NCI-H1105 treated with DMSO at 0.1 percent for 48 hours (cell line): ENCODE data around the gene MITF.

Experiments
- DNase-seq: peaks from one replicate; lab custom pipeline; 2025; lab: John Stamatoyannopoulos, UW

Gene MITF

DNA sequence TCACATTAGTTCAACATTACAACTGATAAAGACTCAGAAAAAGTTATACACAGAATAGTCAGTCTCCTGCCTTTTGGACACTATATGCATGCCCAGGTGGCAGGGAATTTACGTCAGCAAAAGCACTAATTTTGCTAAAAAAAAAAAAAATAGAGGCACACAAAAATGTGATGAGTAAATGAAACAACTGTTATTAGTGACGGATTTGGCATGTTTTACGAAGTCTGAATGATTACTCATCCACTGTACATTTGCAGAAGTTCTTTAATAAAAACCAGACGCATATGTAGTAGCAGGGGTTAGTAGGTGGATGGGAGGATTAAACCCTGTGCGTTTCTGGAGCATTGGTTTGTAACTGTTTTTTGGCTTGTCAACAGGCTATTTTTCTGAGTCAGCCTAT, 99.0 kb downstream of the MITF start:
- no peak for DNase-seq

DNA sequence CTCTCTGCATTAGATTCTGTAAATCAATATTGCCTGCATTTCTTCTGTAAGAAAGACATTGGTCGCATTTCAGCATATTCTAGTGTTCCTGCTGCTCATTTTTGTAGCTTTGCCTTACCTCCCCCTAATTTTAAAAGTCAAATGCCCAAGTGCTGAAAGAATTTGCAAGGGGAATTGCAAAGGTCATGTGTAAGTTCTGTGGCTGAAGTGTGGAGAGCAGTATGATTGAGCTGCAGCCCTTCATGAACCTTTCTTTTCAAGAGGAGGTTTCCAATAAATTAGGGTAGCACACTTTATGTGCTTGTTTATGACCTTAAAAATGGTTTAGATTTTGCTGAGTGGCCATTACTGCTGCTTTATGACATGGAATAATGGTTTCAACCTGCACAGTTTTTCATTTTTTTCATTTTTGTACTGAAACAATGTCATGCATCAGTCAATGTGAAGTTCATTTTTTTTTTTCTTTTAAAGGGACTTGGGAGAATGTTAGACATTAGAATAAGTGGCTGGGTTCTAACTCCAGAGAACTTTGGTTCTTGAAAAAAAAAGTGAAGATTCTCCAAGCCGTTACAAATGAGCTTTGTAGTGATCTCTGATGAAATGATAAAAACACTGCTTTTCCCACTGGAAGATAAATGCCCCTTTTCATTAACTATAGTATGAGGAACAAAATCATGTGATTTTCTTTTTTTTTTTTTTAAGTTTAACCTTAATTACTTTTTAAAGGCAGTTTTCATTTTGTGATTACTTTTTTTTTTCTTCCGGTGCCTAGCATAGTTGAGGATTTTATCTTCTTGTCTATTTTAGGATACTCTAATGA, 99.6 kb downstream of the MITF start:
- DNase-seq, result no peak

DNA sequence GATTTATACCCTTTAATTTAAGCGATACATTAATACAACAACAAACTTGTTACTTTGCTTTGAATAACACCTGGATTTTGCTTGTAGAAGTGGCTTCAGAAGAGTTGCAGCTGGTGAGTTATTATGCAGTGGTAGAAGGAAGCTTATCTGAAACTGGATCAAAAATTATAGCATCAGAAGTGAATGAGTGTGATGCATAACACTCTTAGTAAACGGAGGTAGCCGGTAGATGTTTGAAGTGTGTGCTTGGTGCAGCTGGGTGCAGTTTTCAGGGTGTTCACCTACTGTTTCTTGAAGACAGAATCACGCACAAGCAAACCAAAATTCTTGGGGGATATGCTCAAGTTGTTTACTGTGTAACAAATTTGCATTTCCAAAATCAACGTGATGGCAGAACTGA, 103.1 kb downstream of the MITF start:
- DNase-seq, result no peak

DNA sequence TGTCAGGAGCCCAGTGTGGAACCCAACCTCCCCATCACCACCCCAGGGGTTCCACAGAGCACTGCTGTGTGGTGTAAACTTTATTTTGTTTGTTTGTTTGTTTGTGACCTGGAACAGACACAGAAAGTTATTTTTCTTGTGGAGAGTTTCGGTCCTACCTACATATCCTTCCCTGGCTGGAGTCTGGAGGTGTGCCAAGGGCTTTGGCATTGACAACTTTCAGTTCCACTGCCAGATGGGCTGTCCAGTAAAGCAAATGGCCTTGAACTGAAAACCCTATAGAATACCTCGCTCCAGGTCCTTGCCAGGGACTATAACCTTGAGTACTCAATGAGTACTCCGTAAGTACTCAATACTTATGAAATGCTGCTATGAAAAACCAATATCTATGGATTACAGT, 103.5 kb downstream of the MITF start:
- no peak for DNase-seq

DNA sequence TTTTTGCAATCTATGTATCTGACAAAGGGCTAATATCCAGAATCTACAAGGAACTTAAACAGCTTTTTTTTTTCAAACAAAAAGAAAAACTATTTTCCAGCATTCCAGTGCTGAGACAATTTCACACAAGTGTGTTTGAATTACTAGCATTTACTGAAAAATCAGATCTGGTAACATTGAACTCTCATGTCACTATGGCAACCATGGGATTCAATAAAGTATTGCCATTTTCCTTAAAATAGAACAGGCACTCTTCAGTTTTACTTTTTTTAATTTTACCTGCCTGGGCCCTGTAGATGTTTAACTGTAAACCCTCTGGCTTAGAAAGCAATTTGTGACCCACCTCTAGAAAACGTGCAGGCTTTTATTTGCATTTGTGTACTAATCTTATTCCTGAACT, 105.4 kb downstream of the MITF start:
- DNase-seq, result no peak

DNA sequence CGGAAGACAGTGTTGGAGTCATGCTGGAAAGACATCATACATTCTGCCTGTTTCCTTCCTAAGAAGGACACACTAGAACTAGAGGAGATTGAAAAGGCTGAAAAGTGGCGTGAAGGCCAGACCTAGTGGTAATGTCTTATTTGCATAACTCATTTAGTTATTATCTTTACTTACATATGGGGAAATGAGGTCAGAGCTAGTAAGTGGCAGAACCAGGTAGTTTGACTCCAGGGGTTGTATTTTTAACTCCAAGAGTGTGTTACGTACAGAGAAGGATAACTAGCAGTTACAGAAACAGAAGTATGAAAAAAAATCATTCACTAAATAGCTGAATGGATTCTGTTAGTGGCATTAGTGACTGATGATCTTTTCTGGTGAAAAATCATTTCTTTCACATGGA, 108.0 kb downstream of the MITF start:
- DNase-seq, result no peak

DNA sequence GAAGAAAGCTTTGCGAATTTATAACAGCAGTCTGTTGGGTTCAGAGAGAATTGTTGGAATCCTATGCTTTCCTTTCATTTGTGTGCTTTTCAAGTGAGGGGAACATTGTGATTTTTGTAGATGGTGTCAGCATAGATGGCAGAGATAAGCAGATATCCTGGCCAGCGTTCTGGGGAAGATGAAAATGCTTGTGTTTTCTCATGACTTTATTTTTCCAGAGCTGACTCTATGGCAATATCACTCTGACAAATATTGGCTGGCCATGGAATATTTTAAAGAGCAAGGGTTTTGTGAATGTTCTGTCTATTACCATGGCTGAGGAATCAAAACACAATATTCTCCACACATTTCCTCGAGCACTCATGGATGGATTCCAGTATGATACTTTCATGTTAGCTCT, 108.8 kb downstream of the MITF start:
- no peak for DNase-seq

DNA sequence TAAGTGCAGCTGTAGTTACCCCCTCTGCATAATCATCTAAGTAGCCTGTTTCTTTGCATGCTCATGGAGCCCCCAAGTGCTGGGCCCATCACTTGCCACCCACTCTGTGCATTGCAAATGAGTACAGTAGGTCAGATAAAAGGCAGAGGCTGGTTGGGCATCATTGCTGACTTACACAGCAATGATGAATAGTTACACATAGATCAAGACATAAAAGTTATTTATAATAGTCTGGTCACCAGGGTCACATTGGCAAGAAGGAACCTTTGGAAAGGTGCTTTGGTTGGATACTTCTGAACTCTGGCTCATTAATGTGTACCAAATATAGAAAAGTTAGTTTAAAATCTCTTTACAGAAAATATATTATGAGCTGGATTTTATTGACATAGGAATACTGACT, 111.6 kb downstream of the MITF start:
- no peak for DNase-seq

DNA sequence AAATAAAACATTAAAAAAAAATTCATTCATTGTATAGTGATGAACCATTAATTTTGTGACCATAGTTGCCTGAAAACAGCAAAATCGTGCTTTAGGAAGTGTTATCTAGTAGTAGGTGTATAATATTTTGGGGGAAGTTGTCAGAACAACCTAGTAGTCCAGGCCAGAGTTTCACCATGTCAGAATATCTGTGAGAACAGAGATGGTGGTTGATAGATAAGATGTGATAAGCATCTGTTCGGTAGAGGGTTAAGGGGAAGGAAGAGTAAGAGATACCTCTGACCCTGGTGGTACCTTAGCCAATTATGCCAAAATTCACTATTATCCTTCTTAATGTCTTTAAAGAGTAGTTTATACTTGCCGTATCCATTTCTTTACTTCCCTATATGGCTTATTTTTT, 113.8 kb downstream of the MITF start:
- no peak for DNase-seq

DNA sequence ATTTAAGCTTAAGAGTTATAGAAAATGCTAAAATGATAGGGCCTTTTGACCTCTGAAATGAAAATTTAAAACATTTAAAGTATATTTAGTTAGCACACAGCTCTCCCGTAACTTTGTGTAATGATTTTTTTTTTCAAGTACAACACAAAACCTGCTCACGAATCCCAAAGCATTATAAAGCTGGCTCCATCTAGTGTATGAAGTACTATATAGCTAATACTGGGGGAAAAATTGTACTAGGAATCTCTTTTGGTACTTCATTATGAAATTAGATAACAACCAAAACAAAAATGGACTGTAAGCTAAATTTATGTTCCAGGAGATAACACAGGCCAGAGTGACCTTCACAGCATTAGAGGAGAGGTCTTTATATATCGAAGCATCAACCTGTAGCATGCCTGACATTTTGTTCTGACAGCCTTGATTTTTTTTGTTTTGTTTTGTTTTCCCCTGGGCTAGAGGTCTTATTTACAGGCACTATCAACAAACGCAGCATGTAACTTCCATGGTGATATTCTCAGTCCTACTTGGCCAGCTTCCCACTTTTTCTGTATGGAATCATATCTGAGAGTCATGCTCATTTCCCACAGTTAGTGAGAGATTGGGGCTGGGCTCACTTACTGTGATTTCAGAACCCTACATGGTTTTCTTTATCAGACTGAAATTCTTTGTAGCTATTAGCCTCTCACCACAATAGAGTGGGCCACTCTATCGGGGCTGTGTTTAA, 116.3 kb downstream of the MITF start:
- no peak for DNase-seq

DNA sequence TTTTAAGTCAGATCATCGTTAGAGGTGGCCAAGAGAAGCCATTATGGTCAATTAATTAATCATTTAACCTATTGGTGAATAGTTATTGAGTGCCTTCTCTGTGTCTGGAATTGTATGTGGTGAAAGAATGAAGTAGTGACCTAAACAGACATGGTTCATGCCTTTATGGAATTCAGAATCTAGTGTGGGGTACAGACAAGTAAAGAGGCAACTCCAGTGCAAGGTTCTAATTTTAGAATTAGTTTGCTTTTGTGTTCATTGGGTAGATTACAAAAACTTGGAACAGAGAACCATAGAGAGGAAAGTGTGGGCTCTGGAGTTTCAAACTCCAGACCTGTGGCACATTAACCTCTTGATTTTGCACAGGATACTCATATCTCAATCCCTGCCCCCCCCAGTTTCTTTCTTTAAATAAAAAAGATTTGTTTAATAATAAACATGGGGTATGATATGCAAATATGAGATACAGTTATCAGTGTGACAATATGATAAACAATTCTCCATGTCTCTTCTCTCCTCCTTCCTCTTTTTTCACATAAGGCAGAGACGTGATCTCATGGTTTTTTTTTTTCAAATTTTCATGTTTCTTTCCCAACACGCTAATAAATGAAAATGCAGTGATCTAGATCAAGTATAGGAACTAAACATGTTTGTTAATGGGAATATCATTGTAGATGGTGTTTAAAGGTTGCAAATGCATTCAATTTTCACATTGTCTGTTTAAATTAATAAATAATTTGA, 117.9 kb downstream of the MITF start:
- no peak for DNase-seq

DNA sequence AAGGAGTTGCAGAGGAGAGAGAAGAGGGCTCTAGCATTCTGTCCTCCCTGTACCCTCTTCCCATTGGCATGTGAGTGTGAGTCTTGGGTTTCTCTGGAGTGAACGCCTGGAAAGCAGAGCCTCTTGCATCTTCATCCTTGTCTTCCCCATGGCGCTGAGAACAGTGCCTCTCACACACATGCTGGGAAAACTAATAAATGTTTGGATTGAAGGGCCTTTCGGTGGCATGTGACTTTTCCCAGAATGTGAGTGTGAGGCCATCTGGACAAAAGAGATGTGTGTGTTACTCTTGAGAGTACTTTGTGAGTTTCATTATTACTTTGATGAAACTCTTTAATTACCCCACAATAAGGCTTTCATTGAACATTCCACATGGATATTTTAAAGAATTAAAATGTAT, 122.3 kb downstream of the MITF start:
- no peak for DNase-seq

DNA sequence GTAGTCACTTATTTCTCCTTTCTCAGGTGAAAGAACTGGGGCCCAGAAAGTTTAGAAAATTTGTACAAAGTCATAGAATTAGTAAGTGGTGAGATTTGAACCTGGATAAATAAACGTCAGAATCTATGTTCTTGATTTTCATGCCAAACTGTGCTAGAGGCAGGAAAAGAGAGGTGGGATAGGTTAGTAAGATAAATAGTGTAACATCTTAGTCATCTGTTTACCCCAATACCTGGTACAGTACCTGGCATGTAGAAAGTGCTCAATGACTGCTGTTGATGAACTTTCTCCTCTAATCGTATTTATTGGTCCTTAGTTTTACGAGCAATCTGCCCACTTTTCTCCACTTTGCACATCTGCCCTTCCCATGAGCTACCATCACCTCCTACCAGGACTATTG, 124.9 kb downstream of the MITF start:
- no peak for DNase-seq

DNA sequence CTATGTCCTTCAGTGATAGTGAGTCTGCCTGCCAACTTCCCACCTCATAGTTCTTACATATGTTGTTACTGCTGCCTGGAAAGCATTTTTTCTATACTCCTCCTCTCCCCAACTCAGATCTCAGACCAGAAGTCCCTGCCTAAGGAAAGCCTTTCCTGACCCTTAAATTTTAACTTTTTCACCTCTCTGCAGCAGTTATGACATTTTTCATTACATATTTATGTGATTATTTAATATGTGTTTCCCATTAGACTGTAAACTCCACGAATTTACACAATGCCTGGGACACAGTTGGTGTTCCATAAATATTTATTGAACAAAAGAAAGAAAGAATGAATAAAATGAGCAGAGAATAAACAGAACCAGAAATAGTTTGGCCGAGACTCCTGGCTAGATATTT, 125.5 kb downstream of the MITF start:
- DNase-seq, result no peak

DNA sequence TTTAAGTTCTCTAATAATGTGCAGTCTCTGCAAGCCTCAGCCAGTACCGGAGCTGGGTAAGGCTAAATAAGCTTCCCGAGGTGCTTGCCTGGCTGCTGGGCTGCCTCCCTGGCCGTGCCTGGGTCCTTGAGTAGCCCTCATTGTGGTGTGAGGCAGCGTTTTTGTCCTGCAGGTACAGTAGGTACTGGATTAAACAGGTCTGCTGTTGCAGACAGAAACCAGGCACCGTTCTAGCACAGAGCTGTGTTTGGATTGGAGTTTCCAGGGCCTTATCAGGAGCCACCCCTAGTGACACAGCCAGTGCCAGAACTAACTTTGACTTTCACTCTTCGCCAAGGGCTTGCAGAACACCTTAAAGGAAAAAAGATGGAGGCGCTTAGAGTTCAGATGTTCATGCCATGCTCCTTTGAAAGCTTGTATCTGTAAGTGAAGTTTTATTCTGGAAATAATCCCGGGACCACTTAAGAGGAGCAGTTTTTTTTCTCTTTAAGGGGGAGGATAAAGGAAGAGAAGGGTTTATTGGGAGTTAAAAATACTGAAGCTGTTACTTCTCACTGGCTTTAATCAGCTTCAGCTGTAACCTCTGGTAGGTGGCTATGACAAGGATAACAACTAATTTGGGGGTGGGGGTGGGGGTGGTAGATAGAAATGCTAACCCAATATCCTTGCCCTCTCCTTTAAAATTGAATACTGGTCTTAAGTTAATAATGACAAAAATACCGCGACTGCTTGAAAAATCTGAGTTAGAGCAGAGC, 126.8 kb downstream of the MITF start:
- no peak for DNase-seq

DNA sequence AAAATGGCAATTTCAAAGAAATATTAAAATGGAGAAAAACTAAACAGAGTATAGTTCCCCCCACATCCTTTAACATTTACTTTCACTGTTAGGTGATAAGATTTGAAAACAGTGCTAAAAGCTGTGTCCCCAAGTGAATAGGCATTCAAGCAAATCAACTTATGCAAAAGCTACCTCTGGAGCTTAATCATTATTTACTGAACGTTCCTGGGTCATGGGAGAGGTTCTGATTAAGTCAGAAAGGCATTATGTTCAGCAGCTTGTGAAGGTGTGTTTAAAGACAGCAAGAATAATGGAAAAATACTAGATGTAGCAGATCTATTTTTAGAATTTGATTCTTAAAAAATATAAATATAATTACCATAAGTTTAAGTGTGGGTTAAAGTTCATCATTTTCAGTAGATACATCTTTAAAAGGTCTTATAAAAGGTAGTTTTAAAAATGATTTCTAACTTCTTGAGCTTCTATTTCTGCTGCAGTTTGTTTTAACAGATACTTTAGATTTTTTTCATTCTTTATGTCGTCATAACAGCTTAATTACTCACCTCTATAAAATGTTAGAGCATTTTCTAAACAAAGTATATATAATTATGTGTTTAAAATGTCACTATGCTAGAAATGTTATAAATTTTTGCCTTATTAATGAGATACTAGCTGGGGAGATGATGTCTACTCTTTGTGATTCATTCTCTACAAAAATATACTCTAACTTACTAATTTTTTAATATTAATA, 127.9 kb downstream of the MITF start:
- no peak for DNase-seq

DNA sequence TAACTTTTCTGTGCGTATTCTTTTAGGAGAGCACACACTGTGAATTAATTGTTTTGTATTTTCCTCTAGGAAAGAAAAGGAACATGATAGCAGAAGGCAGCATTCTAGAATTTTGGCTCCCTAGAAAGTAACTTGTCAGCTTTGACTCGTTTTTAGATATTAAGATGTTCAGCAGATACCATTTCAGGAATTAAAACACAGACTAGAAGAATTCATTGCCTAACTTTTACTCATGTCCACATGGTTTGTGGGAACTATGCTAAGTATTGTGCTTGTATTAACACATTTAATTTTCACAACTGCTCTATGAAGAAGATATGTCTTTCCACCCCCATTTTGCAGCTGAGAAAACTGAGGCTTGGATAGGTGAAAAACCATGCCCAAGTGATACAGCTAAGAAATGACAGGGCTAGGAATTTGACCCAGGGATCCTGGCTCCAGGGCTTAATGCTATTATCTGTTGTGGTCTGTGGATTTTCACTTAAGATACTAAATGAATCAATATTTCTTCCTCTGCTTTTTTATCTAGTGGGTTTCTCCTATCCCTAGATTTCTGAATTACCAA, 128.8 kb downstream of the MITF start:
- DNase-seq, result no peak

DNA sequence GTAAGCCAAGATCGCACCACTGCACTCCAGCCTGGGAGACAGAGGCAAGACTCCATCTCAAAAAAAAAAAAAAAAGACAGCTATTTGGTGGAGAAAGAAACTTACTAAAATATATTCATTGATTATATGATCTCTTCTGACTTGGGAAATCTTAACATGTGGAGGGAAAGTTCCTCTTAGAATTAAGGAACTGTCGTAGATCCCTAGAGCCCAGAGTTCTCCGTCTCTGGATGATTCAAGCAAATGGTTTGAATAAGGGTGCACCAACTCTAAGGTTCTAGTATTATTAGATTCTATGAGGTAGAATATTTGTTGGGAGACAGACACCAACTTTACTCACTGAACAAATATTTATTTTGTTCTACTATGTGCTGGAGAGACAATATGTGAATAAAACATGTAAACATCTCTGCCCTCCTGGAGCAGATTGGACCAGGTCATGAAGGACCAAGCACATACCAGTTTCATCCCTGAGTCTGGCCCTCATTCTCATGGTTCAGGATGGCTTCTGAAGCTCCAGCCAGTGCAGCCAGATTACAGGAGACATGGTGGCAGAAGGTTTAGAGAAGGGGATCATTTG, 129.7 kb downstream of the MITF start:
- no peak for DNase-seq

DNA sequence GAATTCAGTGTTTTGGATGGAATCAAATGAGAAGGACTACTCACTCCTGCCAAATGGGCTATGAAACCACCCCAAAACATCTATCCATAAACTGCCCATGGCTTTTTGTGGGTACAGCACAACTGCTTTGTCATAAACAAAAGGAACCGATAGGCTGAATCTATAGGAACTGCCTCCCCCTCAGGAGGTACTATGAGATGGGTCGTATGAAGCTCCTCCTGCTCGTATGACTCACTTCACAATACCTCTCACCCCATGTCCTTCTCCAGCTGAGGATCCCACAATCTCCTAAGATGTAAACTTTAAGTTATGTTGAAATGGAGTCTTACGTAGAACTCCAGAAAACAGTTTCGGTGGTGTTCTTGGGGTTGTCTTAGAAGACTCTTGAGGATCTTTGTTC, 130.4 kb downstream of the MITF start:
- no peak for DNase-seq

DNA sequence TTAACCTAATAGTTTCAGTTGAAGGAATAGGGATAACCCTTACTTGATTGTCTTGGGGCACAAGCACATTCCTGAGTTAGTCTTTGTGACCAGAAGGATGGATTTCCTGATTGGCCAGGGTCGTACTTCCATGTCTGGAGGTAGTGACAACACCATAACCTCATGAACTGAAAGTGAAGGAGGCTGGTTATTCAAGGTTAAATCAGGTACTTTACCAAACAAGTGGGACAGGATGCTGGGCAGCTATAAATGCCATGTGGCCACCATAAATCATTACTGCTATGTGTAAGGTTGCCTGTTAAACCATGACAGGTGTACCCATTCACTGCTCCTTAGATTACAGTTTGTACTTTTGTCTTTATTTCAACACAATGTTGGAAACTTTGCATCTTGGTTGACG, 132.0 kb downstream of the MITF start:
- DNase-seq, result no peak

DNA sequence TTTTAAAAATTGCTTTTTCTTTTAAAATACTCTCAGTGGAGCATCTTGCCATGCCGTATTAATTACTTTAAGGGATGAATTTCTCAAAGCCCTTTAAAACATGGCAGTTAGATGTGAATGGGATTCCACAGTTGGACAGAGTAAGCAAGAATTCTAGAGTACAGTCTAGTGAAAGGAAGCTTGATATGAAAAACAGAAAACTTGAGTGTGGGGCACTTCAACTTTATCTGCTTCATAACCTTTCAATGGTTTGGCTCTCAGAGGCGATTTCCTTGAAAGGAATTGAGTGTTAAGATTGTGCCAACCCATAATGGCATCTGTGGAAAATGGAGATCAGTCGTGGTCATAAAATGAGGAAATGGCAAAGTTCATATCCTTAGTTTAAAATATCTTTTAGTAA, 132.6 kb downstream of the MITF start:
- no peak for DNase-seq
